NCI-H187 treated with DMSO at 0.1 percent for 48 hours (cell line): ENCODE data around the gene ELL2.

ENCODE experiments used
- DNase-seq: peaks from one replicate; lab custom pipeline; 2025; lab: John Stamatoyannopoulos, UW

Gene ELL2

DNA sequence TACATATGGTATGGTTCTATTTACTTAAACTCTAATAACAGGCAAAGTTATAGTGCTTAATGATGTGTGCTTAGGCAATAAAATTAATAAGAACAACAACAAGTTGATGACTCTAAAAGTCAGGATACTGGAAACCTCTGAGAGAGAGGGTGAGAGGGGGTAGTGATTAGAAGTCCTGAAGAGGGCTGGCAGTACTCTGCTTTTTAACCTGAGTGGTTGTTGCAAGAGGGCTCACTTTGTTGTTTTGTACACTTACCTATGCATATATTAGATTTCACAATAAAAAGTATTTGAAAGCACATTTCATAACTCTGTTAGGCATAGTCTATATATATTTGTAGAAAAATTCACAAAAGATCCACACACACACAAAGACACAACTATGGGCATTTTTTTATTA, 21.4 kb upstream of the ELL2 start:
- DNase-seq, result no peak

DNA sequence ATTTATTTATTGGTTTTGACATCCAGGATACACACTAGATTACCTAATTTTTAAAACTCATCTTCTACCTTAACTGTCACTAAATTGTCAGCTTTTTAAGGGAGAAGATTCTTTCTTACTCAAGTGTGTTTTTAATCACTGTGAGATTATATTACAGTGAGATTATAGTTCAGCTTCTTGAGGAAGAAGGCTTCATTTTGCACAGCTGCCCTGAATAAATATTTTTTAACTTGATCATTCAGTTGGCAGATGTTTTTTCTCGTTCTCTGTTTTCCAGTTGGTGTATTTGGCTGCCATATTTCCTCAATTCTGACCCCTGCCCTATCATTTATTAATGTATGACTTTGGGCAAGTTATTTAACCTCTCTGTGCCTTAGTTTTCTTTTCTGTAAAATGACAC, 15.0 kb upstream of the ELL2 start:
- no peak for DNase-seq

DNA sequence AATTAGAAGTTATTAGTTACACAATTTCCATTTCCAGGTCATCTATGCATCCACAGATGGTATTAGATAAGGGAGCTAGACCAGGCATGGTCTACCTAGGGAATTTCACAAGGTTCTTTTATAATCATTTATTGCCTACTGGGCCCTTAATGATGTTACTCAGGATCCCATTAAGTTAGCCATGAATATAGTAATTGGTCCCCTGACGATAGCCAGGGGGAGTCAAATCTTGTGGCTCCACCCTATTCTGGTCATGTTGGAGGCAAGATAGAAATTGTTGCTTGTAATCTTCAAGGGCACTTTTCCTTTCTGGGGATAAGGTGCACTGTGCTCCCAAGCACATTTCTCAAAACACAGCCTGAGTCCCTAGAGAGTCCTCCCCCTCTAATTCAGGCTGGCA, 14.1 kb upstream of the ELL2 start:
- DNase-seq, result no peak

DNA sequence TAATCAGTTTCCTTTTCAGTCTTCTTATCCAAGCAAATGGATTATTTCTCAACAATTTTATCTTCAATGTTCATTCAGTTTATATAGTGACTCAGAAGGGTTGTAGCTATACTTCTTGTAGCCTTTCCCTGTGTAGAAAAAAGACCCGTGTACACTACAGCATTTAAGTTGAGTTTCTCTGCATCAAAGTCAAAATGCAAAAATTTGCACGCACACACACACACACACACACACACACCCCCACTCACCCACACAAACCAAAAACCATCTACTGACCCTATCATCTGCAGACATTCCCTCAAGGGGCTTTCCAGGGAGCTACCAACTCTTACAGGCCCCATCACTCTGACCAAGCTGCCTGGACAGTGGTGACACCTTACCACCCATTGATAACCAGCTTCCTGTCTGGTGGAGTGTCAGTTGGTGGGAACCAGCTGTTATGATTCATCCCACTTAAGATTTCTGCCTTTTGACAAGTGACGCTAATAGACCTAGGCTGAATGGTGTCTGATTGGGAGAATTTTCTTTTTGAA, 12.2 kb upstream of the ELL2 start:
- no peak for DNase-seq

DNA sequence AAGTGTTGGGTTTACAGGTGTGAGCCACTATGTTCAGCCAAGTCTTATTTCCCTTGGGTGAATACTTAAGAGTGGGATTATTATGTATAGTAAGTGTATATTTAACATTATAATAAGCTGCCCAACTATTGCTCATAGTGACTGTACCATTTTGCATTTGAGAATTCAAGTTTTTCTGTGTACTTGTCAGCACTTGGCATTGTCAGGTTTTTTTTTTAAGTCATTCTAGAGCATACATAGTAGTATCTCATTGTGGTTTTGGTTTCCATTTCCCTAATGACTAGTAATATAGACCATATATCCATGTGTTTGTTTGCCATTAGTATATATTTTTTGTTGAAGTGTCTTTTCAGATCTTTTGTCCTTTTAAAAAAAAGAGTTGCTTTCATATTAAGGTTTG, 10.5 kb upstream of the ELL2 start:
- no peak for DNase-seq

DNA sequence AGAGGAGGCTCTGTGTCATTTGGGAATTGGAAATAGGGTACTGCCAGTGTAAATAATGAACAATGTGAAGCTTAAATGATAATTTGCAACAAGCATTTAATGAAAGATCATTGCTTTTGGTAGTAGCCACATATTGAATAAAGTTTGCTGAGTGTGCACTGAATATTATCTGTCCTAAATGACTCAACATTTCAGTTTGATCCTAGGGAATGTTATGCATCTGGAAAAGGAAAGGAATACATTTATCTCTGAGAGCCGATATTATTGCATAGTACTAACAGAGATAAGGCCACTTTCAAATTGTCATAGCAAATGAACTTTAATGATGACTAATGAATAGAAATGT, 8.7 kb upstream of the ELL2 start:
- DNase-seq, result no peak

DNA sequence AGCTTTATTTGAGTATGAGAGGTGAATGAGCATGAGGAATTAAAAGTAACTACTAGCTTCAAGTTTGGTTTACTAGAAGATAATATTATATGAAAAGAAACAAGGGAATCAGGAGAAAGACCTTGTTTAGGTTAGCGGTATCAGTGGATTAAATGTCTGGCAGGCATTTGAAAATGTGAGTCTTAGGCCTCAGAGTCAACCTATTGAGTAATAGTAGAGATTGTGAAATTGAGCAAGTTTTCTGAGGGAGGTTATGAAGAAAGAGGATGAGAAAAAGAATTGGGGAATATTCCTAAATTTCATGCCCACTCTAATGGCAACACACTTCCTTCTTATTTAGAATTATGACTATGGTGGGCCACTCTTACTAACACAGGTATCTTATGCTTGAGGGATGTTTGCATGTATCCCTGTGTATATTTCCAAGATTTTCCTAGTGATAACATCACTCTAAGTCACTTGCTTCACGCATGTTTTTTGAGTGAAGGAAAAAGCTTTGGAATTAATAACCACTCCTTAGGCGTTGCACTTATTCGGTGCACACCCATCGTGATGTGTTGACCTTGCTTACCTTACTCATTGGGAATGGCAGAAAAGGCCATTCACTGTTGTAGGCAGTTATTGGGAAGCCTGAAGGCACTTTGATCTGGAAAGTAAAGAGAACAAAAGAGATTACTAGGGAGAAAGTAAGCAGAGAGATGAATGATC, 8.2 kb upstream of the ELL2 start:
- DNase-seq, result no peak

DNA sequence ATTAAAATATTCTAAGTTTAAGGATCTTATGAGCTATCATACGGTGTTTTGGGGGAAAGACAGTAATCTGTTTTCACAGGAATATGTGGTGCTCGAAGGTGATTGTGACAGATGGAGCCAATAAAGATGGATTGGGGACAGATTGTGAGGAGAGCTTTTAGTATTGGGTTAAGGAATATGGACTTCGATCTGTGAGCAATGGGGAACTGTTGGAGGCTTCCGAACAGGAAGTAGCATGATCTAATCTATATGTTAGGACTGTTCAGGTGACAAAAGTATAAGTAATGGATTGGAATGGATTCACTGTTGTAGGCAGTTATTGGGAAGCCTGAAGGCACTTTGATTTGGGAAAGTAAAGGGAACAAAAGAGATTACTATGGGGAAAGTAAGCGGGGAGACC, 7.4 kb upstream of the ELL2 start:
- no peak for DNase-seq

DNA sequence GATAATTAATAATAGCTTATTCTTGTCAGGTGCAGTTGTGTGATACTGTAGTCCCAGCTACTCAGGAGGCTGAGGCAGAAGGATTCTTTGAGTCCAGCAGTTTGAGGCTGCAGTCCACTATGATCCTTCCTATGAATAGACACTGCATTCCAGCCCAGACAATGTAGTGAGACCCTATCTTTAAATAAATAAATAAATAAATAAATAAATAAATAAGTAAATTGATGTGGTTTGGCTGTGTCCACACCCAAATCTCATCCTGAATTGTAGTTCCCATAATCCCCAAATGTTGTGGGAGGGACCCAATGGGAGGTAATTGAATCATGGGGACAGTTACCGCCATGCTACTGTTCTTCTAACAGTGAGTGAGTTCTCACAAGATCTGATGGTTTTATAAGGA, 5.6 kb upstream of the ELL2 start:
- DNase-seq, result no peak

DNA sequence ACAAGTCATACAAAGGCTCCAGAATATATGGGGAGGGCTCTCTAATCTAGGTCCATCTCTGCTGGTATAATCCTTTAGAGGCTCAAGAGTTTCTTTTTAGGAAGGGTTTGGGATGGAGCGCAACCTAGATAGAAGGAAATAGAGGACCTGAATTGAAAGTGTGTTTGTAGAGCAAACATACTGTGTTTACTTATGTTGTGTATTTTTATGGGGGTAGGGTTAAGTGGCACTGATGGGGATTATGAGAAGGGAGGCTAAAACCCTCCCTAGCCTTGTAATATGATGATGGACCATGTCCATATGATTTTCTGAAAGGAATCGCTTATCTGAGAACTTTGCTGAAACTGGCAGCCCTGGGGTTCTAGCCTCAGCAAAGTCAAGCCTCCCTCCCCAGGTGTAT, 4.4 kb upstream of the ELL2 start:
- no peak for DNase-seq

DNA sequence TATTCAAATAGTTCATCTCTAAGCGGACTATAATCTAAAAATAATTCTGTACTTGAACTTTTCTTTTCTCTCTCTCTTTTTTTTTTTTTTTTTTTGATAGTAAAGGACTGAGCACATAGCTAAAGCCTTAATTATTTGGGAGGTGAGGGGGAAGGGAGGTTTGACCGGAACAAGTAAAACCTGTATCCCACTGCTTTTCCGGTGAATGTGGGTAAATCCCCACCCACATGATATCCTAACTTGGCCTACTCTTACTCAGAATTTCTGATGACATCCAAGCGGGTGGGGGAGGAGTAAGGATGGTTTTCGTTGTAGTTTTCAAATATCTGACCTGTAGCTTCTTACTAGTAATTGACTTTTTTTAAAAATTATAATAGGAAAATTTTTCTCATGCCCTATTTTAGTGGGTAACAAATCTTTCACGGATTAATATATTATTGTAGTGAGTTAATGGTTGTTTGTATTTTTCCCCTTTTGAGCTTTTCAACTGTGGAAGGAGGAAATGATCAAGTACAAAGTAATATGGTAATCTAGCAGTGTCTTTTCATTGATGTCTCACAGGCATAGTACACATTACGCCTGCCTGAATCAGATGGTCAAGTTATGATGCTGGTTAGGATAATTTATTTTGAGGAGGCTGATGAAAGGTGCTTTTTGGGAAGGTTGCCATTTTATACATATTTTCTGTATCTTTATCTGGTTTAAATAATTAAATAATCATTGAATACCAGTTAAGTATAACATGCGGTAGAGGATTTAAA, 2.2 kb upstream of the ELL2 start:
- DNase-seq, result no peak

DNA sequence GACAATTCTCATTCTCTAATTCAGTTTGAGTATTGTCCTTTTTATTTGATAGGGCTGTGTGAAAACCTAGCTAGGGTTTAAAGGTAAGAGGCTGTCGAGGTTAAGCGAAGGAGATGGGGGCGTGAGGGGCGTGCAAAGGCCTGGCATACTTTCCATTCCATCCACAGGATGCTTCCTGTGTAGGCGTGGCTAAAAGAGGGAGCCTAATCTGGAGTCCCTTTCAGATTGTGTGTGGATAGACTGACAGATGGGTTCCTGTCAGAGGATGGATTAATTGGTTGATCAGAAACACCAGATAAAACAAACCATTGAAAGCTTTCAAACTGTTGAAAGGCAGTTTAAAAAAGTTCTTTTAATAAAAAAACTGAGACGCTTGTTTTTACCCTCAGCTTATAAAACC, 1.1 kb upstream of the ELL2 start:
- no peak for DNase-seq

DNA sequence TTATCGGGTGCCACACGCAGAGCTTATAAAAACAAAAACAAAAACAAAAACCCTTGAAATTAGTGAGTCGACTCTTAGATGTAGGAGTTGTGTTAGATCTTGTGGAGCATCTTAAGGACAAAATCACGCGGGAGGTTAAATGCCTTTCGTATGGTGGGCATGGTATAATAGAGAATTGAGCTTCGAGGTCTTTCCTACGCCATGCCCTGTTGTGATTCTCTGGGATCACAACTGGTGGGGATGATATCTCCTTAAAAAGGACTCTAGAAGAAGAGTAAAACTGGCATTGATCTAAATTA, 773 bp upstream of the ELL2 start:
- DNase-seq, result no peak

DNA sequence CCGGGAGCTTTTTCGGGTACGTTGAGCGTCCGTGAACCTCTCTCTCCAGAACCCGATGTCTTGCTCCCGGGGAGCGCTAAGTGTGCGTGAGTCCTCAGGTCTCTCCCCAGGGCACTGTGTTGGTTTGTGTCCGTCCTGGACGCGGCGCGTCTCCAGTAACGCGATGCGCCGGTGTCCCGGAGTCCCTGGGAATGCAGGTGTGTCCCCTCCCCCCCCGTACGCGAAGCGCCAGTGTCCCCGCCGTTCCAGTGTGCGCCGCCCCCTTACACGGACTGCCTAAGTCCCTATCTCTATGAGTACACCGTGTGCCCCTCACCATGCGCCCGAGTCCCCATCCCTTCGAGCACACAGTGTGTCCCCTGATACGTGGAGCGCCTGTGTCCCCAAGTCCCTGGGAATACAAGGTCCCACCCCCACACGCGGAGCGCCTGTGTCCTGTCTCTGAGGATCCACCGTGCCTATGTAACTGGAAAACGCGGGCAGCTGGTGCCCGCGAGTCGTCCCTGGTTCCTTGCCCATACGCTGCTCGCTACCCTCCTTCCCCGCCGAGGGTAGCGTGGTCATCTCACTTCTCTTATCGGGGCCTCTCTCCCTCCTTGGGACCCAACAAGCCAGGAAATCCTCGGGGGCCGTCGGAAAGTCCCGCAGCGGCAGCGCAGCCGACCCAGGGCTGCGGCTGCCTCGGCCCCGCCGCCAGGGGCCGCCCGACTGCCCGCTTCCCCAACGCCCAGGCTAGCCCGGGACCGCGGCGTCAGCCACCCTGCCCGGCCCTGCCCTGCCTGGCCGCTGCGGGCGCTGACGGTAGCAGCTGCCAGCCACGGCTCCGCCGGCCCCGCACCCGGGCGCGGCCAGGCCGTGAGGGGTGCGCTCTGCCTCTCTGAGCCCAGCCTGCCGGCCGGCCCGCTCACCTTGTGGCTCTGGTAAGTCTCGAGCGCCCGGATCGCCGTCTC, 709 bp downstream of the ELL2 start:
- DNase-seq, result no peak

DNA sequence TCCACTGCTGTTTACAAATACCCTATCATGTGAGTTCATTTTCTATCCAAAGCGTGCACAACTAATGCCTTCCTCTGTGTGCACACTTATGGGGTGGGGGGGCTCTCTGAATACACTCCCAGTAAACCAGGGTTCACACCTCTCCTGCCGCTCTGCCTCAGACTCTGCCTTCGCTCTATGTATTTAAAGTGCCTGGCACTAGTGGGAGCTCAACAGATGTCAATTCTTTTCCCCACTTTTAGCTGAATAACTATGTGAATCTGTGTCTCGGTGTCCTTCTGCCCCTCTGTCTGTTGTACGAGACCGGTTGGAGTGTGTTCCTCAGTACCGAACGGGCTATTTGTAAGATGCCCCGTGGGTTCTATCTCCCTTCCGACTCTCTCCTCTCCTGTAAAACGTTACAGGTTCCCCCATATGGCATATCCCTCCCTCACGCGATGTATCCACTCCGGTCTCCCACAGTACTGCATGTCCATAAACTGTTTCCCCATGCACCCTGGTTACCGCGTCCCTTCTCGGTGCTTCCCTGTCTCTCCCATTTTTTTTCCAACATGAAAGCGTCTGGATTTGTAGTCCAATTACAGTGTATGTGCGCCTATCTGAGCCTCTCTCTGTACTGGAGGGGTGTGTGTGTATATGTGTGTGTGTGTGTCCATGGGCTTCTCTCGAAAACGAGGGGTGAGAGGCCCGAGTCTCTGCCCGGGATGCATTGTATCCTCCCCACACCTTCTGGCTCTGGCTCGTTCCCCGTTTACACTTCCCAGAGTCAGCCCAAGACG, 1.6 kb downstream of the ELL2 start:
- no peak for DNase-seq

DNA sequence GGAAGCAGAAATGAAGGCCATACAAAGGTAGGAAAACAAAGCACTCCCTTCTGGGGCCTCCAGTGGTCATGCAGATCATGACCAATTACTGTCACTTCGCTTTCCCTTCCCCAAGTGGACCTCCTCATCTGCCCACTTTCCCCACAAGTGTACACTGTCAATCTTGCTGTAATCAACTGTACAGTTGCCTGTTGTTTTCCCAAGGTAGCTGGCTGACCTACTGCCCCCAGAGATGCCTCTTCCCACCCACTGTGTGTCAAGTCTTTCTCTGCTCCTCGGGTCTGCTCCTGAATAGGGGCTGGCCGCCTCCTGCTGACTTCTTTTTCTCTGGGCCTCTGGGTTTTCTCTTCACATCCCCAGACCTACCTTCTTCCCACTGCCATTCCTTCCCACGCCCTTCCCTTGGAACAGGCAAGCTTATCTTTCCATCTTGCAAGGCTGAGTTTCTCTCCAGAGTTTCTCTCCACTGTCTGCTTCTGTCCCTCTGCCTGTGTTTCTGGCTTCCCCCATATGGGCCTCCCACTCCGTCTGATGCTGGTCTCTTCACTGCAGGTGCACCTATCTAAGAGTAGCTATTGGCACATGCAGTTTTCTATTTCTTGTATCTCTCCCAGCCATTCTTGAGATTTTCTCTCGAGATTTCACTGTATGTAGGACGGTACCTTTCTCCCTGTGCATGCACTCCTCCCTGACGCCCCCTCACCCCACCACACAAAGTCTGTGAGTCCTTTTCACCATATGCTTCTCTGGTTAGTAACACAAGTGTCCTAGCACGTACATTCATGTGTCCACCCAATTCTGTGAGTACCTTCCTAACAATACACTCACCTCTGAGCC, 2.4 kb downstream of the ELL2 start:
- DNase-seq, result no peak

DNA sequence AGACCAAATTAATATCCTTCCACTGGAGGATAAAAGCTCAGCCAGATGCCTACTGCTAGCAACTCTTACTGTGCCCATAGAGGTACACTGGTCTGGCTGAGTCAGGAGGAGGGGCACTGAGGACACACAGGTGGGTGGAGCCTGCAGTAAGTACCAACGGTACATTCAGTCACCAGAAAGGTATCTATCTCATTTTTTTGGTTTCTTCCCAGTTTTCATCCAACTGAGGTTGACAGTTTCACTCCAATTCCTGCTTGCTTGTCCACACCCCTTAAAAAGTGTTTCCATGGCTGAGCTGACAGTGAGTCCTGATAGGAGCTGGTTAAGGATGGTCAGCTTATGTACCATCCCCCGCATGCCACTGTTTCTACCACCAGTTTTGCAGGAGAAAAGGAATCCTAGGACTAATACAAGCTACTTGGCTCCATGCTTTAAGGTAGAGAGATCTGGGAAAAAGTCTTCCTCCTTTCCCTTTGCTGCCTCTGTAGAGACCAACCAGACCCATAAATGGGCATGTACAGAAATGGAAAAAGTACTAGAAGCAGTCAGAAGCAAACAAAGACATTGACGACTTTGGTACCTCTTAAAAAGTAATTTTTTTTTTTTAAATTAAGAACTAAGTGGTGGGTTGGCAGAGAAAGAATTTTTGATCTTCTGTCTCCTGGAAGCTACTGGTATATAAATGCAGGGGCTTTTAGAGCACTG, 3.2 kb downstream of the ELL2 start:
- no peak for DNase-seq

DNA sequence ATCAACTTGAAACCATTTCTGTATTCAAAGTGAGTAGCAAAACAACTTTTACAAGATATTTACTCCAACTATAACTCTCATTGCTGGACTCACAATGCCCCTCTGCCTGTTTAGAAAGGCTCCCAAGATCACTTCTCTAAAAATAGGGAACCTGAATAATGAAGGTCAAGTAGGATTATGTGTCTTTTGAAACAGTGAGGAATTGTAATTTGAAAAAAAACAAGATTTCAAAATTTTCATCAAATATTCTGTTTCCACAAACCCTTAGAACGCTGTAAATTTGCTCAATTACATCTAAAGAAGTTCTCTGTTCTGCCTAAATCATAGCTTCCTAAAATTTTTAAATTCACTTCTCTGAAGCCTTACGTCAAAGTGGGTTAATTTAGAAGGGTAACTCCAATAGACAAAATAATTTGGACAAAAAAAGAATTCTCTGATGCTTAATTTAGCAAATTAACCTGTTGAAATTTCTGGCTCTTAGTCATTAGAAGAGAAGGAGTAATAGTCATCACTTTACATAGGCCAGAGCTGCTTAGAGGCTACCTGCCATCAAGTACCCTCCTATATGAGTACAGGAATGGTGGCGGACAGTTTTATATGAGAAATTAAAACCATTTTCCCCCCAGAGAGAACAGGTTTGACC, 4.0 kb downstream of the ELL2 start:
- no peak for DNase-seq

DNA sequence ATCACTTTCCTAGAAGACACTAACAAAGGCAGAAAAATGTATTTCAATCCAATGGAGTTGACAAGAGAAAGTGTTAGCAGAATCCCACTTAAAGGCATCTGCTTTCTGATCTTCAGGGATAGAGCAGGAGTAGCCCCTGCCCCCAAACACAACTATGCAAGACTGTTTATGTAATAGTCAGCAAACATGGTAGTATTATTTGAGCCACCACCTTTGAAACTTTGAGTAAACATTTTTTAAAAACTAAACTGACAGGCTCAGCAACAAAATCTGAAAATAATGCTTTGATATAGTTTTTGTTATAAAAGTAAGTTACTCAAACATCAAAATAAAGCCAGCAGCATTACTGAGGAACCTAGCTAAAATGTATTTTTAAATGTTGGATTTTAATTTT, 4.8 kb downstream of the ELL2 start:
- DNase-seq, result no peak
